HG02943 (cell line): ENCODE measurements around the gene ZNF213.

Experiments
- ATAC-seq: cut with Tn5 transposase; IDR thresholded peaks from one replicate; pipeline ENCODE4 v1.9.1; 2021; ENCODE audit warnings: mild to moderate bottlenecking, low read depth, moderate library complexity; ENCODE audit not compliant: unreplicated experiment

ZNF213 gene

DNA sequence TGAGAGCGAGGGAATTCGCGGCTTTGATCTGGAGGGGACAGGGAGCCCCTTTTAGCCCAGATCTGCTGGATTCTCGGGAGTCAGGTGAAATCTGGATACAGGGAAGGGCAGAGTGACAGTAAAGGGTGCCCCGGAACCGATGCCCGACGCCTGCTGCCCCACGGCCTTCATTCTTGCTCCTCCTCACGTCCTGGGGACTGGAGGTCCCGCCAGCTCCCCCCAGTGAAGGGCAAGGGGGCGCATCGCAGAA lies 53.8 kb downstream of the ZNF213 start:
- no peak for ATAC-seq

DNA sequence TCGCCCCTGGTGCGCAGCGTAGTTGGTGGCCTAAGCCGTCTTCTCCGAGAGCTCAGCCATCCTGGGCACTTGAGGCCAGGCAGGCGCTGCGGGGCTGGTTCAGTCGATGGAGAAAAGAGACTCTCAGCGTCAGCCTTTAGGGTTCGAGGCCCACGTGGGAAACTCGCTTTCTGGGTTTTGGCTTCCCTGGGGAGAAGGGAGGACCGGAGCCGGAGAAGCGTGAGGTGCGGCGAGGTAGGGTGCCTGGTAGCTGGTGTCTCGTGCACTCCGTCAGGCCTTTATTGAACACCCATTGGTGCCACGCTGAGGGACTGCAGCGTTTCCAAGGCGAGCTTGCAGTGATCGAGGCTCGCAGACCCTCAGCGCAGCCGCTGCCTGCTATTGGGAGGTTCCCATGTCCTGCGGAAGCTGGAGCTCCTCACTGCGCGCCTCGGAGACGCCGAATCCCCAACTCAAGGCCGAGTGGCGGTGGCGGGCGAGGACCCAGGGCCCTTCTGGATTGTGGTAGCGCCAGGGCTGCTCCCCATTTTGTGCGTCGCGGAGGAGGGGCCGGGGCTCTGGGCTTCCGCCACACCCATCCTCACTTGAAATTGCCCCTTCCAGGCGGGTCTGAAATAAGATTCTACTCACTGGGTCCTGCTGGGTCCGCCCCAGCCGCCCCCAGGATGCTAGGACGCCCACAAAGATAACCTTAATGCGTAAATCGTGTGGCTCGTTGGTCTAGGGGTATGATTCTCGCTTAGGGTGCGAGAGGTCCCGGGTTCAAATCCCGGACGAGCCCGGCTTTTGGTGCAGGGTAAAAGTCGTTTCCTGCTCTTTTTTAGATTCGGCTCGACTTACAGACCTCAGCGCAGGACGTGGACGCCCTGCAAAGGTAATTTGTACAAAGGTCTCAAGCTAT lies 54.3 kb downstream of the ZNF213 start:
- ATAC-seq: no peak

DNA sequence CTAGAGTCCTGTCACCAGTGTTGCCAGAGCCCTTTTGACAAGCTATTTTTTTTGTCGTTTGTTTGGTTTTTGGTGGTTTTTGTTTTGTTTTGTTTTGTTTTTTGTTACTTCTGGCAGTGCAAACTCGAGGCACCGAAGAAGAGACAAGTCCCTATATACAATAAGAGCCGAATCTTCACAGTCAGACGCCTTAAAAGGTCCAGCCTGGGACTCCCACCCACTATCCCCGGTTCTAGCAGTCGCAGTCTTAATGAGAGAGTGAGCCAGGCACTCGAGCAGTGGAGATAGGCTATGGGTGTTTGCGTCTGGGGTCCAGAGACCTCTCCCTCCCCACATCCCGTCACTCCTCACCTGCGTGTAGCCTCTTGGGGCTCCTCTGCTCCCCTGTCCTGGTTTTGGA lies 55.0 kb downstream of the ZNF213 start:
- no peak for ATAC-seq

DNA sequence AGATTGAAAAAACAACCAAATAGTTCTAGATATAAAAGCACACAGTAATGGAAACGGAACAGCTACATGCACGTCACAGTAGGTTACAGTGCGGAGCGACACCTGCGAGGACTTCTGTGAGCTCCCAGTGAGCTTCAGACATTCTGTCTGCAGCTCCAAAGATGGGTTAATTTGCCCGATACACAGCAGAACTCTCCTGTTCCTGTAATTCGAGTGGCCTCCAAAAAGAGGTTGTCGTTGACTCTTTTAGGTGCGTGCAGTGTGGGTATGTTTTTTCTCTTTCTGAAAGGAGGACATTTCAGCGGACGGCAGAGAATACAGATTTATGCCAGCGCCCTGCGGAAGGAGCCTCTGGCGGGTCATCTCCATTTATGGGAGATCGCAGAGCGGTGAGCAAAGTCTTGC lies 56.1 kb downstream of the ZNF213 start:
- no peak for ATAC-seq
